Activated T-cell treated with anti-CD3 and anti-CD28 coated beads, Interleukin-2, amount 50 U/mL, for 4 hours (primary cell): ENCODE data around the gene HEMK1. TPM values are rescaled to one million over a fixed set of nuclear protein-coding genes. Genes with fewer than 3 reads are reported as not detected.
A peak's percentile ranks its signal among the peaks of the same experiment; 100 is the strongest.

Experiments
- ATAC-seq, 2 donors: fragments of 200-7000 bp; cut with Tn5 transposase; one replicate each; pipeline ENCODE4 v1.10.0; 2021
- DNase-seq: peaks from one replicate; pipeline ENCODE4 v3.0.0-alpha.2; 2020
- H3K27me3 Mint-ChIP-seq: one replicate; pipeline ENCODE4 v1.8.0; 2021; ENCODE audit warnings: low read depth, mixed read lengths
- H3K36me3 Mint-ChIP-seq: one replicate; pipeline ENCODE4 v1.8.0; 2022; ENCODE audit warnings: mixed read lengths; ENCODE audit not compliant: insufficient read depth
- H3K4me1 Mint-ChIP-seq: one replicate; pipeline ENCODE4 v1.8.0; 2021; ENCODE audit warnings: low read depth, mixed read lengths
- H3K4me3 Mint-ChIP-seq: one replicate; pipeline ENCODE4 v1.8.0; 2021; ENCODE audit warnings: mild to moderate bottlenecking, moderate library complexity, mixed read lengths
- H3K9me3 Mint-ChIP-seq: one replicate; pipeline ENCODE4 v1.8.0; 2021; ENCODE audit warnings: mixed read lengths
- total RNA-seq, 3 donors: library from RNA; stranded (reverse); gene quantifications; one replicate each; pipeline ENCODE4 v1.2.1, GENCODE V29; 2021

HEMK1 gene
- total RNA-seq, 3 donors from 2014 or later = 26.8 to 31.1 (median 27.4) TPM

GRCh38 chr3:50608278-50608677, 39.0 kb downstream of the HEMK1 start:
- Mint-ChIP-seq H3K4me3 (peak overlapping the region; percentile 94), H3K27me3 (no peaks in the 10 kb centered on the region), H3K9me3 (no peaks in the 10 kb centered on the region), H3K4me1 (peaks cover 52% of the 10 kb centered on the region), H3K36me3 (peaks cover 74% of the 10 kb centered on the region)
- ATAC-seq = no peak
- no peak for DNase-seq

GRCh38 chr3:50609071-50609762, 39.9 kb downstream of the HEMK1 start:
- Mint-ChIP-seq H3K36me3 (peaks cover 65% of the 10 kb centered on the region), H3K27me3 (no peaks in the 10 kb centered on the region), H3K9me3 (no peaks in the 10 kb centered on the region), H3K4me3 (peak overlapping the region; percentile 94), H3K4me1 (peaks cover 51% of the 10 kb centered on the region)
- ATAC-seq = no peak
- no peak for DNase-seq

DNA sequence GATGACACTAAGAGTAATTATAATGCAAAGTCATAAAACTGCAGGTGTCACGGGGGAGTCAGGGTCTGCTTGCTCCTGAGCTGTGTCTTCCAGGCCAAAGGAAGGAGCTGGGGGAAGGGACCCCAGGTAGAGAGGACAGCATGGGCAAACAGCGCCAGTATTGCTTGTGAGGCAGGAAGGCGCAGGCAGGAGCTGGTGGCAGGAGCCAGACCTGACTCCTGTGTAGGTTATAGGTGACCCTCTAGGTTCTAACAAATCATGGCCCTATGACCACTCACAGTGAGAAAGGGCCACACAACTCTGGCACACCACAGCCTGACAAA, 40.4 kb downstream of the HEMK1 start:
- no peaks in the 10 kb centered on the region for H3K27me3 Mint-ChIP-seq
- peaks cover 49% of the 10 kb centered on the region for H3K4me1 Mint-ChIP-seq
- H3K9me3 Mint-ChIP-seq = no peaks in the 10 kb centered on the region
- H3K4me3 Mint-ChIP-seq = peak overlapping the region; percentile 94
- DNase-seq = no peak
- H3K36me3 Mint-ChIP-seq = peaks cover 61% of the 10 kb centered on the region
- ATAC-seq = no peak

DNA sequence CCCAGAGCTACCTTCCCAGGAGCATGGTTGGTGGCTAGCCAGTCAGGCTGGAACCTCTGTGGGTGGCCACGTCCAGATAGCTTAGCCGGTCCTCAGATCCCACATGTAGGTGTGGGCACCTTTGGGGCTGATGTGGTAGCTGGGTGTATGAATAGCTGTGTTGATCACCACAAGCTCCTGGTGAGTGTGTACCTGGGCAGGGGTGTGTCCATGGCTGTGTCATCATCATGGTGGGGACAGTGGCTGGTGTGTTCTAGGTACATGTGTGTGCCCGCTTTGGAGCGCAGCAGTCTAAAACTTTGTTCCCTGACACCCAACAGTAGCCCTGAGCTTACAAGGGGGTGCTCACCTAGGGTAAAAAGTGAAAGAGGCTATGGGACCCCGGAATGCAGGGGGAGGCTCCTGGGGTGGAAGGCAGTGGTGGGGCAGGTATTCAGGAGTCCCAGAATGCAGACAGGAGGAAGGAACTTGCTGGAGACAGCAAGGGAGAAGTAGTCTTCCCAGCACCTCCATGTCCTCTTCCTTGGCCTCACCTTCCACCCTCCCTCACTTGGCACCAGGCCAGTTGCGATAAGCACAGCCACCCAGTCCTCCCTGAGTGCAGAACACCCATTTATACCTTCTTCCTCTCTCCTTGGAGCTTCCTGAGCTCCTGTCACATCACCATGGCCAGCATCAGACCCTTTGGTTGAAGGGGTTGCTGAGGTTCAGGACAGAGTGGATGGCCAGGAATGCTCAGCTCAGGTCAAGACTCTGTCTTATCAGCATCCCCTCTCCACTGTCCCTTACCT, 41.1 kb downstream of the HEMK1 start:
- H3K36me3 Mint-ChIP-seq = peaks cover 56% of the 10 kb centered on the region
- ATAC-seq (no peak), DNase-seq (peak; percentile 54)
- peaks cover 45% of the 10 kb centered on the region for H3K4me1 Mint-ChIP-seq
- H3K27me3 Mint-ChIP-seq = no peaks in the 10 kb centered on the region
- H3K4me3 Mint-ChIP-seq = peak overlapping the region; percentile 94
- H3K9me3 Mint-ChIP-seq = no peaks in the 10 kb centered on the region

GRCh38 chr3:50610992-50611463, 41.7 kb downstream of the HEMK1 start:
- H3K9me3 Mint-ChIP-seq = no peaks in the 10 kb centered on the region
- ATAC-seq (peak in 1 of 2 donors; percentile 0), DNase-seq (no peak)
- H3K4me1 Mint-ChIP-seq = peaks cover 44% of the 10 kb centered on the region
- H3K27me3 Mint-ChIP-seq = no peaks in the 10 kb centered on the region
- peaks cover 50% of the 10 kb centered on the region for H3K36me3 Mint-ChIP-seq
- H3K4me3 Mint-ChIP-seq = peak overlapping the region; percentile 94

- ATAC-seq (peak; percentile 73 to 74), DNase-seq (peak; percentile 98)
- Mint-ChIP-seq H3K4me3 (peak within 1 kb of the TSS; percentile 94), H3K9me3 (no peaks in the 10 kb centered on the region), H3K36me3 (peaks cover 45% of the 10 kb centered on the region), H3K4me1 (peaks cover 45% of the 10 kb centered on the region), H3K27me3 (no peaks in the 10 kb centered on the region)
Observed at GRCh38 chr3:50611464-50612233, 42.3 kb downstream of the HEMK1 start, which contains the start of gene CISH. TSS of gene CISH (minus strand) at chr3:50611774. CDS start at chr3:50611650, 124 bp downstream.

DNA sequence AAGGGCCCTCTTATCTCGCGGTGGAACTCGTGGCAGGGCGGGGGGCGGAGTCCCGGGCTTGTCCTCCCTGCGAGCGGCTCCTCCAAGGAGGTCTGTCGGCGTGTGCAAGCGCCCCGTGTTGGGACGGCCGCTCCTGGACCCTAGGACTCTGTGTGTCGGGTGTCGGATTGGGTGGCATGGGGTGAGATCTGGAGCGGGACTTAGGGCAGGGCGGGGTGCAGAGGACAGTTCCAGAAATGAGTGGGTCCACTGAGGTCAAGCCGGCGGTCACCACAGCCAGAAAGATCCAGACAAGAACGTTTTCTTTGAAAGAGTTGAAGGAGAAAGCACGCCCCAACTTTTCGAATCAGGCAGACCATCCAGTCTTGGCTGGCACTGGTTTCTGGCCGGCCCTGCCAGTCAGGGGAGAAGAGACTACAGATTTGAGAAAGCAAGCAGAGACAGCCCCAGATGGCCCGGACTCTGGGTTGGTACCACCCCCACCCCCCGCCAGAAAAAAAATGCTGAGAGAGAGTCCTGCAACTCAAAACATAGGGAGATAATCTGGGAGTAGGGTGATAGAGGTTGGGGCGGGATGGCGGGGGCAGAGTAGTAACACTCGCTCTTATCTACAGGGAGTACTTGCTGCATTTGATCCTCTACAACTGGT, 43.0 kb downstream of the HEMK1 start:
- ATAC-seq (no peak), DNase-seq (no peak)
- Mint-ChIP-seq H3K9me3 (no peaks in the 10 kb centered on the region), H3K4me3 (peak overlapping the region; percentile 94), H3K27me3 (no peaks in the 10 kb centered on the region), H3K4me1 (peaks cover 43% of the 10 kb centered on the region), H3K36me3 (peaks cover 39% of the 10 kb centered on the region)

DNA sequence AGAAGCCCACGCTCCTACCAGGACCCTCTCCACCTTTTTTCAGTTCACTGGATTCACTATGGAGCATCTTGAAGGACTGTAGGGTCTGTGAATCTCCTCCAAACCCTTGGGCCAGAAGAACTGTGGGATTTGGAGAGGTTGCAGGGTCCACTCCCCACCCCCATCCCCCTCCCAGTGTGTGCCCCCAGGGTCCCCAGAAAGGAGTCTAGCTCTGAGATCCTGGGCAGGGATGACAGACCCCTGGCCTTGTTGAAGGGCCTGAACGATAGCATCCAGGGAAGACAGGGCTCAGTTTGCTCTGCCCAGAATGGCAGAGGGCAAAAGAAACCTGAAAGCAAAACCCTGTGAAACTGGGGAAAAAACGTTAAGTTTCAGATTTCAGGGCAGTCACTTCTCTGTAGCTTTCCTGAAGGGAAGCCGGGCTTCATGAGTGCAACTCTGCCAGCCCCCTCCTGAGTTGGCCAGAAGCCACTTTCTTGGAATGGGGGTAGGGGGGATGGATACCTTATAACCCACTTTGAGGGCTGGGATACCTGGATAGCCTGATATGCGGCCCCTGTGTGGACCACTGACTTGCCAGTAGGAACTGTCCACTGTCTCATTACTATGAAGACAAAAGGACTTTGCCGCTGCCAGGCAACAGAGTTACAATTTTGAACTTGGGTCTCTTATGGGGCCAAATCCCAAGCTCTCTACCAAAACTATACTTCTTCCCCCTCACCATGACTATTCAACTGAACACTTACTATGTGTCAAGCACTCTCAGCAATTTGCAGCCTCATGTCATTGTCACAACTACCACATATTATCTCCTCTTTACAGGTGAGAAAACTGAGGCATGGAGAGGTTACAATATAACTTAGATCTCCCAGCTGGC, 43.9 kb downstream of the HEMK1 start:
- ATAC-seq = no peak
- Mint-ChIP-seq H3K4me1 (peaks cover 38% of the 10 kb centered on the region), H3K36me3 (peaks cover 31% of the 10 kb centered on the region), H3K27me3 (no peaks in the 10 kb centered on the region), H3K9me3 (no peaks in the 10 kb centered on the region), H3K4me3 (peak overlapping the region; percentile 94)
- DNase-seq = no peak

DNA sequence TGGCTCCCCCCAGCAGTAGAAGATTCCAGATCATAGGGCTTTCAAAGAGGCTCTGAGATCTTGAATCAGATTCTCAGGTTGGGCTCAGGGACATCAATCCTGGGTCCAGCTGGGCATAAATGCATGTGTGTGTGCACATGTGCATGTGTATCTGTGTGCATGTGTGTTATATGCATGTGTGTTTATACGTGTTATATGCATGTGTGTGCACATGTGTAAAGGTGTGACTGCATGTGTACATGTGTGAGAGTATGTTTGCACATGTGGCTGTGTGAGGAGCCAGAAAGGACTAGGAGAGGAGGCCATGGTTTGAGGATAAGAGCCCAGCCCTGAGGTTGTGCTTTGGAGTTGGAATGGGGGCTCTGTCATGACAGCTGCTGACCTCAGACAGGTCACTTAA, 45.9 kb downstream of the HEMK1 start:
- Mint-ChIP-seq H3K4me1 (peaks cover 50% of the 10 kb centered on the region), H3K9me3 (no peaks in the 10 kb centered on the region), H3K27me3 (no peaks in the 10 kb centered on the region), H3K36me3 (peaks cover 13% of the 10 kb centered on the region), H3K4me3 (no peak overlapping the region)
- ATAC-seq = no peak
- DNase-seq = no peak

DNA sequence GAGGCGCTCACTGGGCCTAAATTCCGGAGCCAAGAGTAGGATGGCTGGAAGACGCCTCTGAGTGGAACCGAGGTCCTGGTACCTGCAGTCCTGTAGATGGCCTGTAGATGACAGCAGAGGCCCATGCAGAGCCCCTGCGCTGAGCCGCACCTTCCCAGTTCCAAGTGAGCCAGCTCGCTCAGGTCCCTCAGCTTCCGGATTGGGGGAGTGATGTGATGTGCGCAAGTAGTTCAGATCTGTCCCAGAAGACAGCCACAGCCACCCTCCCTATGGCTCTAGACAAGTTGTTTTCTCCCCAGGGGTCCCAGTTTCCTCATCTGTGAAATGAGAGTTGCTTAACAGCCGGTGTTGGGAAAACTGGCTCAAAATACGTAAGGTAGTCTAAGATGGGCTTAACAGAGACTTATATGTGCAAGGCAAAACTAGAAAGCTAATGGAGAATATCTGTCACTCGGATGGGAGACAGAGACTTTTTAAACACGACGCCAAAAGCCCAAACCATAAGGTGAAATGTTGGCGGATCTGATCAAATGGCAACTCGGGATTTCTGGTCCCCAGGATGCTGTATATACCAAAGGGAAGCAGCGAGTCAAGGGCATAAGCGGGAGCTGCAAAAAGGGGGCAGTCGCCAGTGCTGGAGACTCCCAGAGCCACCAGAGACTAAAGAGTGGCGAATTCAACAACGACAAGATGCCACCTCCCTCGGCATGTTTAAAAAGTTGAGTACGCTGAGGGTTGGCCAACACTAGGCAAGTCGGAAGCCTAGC, 46.9 kb downstream of the HEMK1 start:
- H3K36me3 Mint-ChIP-seq = peaks cover 12% of the 10 kb centered on the region
- peak overlapping the region; percentile 88 for H3K4me3 Mint-ChIP-seq
- DNase-seq (peak; percentile 79), ATAC-seq (peak; percentile 9 to 20)
- H3K9me3 Mint-ChIP-seq = no peaks in the 10 kb centered on the region
- H3K4me1 Mint-ChIP-seq = peaks cover 60% of the 10 kb centered on the region
- no peaks in the 10 kb centered on the region for H3K27me3 Mint-ChIP-seq

DNA sequence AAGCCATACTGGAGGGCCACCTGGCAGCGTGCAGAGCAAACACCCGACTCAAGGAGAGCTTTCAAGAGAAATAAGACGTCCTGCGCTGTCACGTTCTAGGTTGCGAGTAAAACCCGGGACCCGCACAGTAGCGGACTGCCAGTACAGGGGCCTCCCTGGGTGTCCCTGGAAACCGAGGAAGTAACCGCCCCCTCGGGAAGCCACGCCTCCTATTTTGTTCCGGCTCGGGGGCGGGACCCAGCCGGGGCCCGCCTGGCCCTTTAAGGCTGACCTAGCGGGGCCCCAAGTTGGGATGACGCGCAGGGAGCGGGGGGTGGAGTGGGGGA, 47.4 kb downstream of the HEMK1 start:
- DNase-seq (peak; percentile 94), ATAC-seq (peak; percentile 55 to 62)
- H3K36me3 Mint-ChIP-seq = peaks cover 12% of the 10 kb centered on the region
- H3K9me3 Mint-ChIP-seq = no peaks in the 10 kb centered on the region
- H3K4me3 Mint-ChIP-seq = peak overlapping the region; percentile 88
- H3K27me3 Mint-ChIP-seq = no peaks in the 10 kb centered on the region
- H3K4me1 Mint-ChIP-seq = peaks cover 63% of the 10 kb centered on the region

DNA sequence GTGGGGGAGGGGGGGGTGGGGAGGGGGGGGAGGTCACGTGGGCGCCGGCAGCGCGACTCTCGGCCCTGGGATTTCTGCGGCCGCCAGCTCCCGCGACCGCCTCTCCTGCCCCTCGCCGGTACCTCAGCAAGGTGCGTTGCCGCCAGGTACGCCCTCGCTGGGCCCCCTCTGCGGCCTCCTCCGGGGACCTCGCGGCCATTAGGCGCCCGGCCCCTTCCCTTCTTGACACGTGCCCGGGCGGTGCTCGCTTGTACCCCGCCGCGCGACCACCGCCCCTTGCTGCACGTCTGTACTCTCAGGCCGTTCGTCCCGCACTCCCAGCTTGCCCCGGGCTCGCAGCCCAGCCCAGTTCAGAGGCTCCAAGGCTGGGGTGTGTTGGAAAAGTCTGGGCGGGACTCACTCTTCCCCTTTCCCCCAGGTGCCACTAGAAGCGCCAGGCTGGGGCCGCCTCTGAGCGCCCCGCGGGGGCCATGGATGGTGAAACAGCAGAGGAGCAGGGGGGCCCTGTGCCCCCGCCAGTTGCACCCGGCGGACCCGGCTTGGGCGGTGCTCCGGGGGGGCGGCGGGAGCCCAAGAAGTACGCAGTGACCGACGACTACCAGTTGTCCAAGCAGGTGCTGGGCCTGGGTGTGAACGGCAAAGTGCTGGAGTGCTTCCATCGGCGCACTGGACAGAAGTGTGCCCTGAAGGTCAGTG, 47.9 kb downstream of the HEMK1 start, which contains the start of gene MAPKAPK3:
Gene MAPKAPK3 (plus strand): TSS at position 56 of the 696 bp plus-strand sequence. CDS start 415 bp downstream, at position 471.
- peaks cover 12% of the 10 kb centered on the region for H3K36me3 Mint-ChIP-seq

More for the DNA sequence above, 47.9 kb downstream of the HEMK1 start, which contains the start of gene MAPKAPK3:
- Mint-ChIP-seq H3K27me3 (no peaks in the 10 kb centered on the region), H3K4me1 (peaks cover 65% of the 10 kb centered on the region), H3K4me3 (peak within 1 kb of the TSS; percentile 88), H3K9me3 (no peaks in the 10 kb centered on the region)
- ATAC-seq (peak; percentile 9 to 17), DNase-seq (peak; percentile 40)
